Measurements from ENCODE around the gene ZNHIT2.

Gene ZNHIT2

GRCh38 chr11:65134240-65134951, 16.9 kb upstream of the ZNHIT2 start, which contains the start of gene SYVN1:
Gene SYVN1, minus strand, starts transcription at chr11:65134519. Its CDS starts 918 bp downstream, at chr11:65133601.
- peak; percentile 91 for DNase-seq

DNA sequence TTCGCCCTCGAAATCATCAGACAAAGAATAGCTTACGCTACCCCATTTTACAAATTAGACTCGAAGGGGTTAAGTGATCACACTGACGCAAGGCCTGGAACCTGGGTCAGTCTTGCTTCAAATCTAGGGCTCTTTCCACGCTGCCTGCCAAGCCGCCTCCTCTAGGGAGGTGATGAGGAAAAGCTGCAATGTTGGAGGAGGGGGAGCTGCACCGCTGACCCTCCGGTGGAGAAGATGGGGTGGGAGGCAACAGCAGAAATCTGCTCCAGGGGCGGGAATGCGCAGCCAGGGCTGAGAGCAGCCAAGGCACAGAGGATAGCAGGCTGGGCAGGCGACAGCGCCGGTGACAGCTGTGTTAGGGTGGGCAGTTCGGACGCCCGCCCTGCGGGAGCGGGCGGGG, 16.2 kb upstream of the ZNHIT2 start:
- no peak for DNase-seq

DNA sequence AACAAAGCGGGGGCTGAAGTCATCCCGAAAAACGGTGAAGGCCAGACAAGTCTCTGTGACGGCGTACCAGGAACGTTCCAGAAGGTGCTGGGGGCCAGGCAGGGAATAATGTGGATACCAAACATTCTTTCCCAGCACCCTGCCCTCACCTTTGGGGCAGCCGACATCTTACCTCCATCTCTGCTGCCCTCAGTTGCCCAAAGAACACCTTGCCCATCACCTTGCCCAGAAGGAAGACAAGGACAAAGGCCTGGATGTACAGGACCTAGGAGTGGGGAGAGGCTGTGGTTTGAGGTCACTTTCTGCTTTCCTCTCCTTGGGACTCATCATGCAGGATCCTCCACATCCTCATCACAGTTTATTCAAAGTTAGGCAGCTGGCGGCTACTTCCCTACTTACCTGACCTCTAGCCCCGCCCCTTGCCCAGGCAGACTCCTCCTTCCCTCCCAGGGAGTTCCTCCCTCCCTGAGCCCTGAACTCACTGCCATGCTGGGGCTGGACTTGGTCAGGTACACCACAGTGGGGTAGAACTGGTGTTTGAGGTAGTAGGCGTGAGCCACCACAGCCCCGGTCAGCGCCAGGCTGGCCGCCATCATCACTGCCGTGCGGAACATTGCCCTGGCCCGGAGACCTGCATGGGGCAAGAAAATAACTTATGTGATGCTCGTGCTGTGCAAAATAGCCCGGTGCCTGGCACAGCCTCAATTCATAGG, 15.6 kb upstream of the ZNHIT2 start:
- DNase-seq: no peak

DNA sequence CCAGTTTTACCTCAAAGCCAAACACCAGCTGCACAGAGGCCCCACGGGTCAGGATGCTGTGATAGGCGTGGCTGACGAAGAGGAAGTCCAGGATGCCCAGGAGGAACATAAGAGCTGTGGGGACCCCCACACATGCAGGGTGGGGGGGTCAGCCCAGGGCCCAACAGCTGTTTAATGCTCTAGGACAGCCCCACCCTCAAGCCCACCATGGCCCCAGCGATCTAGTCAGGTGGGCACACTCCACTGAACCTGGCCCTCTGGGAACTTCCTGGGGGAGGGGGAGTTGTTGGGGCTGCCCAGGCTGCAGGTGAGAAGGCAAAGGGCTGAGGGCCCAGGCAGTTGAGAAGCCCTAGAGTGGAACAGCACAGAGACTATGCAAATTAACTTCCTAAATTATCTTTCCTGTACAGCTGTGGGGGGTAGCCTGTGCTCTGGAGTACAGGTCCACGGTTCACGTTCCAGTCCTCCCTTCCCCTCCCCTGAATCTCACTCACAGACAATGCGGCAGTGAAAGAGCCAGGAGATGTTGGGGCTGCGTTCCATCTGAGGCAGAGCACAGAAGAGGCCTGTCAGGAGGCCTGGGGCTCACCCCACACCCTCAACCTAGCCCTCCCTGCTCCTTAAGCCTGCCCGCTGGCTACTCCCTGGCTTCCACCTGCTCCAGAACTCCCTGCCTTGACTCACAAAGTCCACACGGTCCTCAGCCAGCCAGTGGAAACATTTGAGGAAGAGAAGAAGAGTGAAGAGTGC, 14.9 kb upstream of the ZNHIT2 start:
- DNase-seq: no peak

GRCh38 chr11:65131895-65132237, 14.4 kb upstream of the ZNHIT2 start:
- no peak for DNase-seq

GRCh38 chr11:65131417-65131776, 13.9 kb upstream of the ZNHIT2 start:
- no peak for DNase-seq

DNA sequence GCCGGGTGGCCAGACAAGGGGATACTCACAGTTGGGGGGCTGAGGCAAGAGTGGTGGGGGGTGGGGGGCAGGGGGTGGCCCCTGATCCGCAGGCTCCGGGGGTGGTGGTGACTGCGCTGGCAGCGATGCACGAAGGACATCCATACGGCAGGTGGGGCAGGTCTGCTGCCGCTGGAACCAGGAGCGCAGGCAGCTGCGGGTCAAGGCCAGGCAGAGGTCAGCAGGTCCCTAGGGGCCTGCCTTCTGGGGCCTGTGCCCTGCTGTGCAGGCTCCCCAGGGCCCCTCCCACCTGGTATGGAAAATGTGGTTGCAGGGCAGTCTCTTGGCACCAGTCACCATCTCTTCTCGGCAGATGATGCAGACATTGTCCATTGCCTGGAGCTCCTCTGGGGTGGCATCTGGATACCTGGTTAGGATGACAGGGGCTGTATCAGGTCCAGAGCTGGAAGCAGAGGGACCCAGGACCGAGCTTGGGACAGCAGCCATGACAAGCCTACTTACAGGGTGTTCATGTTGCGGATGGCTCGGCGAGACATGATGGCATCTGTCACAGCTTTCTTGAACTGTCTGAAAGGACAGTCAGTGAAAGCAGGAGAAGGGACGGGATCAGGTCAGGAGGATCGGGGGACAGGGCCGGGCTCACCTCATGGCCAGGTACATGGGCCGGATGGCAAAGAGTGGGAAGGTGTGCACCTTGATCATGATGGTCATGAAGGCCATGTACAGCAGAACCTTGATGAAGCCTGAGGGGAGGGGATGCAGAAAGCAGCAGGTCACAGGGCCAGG, 13.3 kb upstream of the ZNHIT2 start:
- no peak for DNase-seq

DNA sequence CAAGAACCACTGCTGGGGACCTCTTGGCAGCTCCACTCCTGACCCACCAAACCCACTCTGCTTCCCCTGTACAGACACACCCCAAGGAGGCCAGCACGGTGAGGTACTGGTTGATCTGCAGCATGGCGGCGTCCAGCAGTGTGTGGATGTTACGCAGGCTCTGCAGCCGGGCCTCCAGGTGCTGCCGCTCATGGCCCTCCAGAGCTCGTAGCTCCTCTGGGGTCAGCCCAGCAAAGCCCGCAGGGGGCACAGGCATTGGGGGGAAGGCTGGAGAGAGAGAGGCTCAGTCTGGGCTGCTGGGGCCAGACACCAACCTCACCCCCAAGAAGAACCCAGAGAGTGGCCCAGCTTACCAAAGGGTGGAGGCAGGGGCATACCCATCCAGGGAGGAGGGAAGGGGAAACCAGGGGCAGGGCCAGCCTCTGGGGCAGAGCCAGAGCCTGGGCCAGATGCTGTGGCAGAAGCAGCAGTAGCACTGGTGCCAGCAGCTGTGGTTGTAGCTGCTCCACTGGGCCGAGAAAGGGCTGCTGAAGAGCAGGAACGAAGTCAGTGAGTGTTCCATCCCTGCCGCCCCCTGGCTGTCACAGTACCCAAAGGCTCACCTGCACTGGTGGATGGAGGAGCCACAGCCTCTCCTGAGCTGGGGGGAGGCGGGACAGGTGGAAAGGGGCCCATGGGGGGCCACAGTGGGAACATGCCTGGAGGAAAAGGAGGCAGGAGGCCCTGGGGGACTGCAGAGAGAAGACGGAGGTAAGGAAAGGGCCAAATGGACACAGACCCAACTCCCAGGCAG, 12.3 kb upstream of the ZNHIT2 start:
- DNase-seq: no peak

DNA sequence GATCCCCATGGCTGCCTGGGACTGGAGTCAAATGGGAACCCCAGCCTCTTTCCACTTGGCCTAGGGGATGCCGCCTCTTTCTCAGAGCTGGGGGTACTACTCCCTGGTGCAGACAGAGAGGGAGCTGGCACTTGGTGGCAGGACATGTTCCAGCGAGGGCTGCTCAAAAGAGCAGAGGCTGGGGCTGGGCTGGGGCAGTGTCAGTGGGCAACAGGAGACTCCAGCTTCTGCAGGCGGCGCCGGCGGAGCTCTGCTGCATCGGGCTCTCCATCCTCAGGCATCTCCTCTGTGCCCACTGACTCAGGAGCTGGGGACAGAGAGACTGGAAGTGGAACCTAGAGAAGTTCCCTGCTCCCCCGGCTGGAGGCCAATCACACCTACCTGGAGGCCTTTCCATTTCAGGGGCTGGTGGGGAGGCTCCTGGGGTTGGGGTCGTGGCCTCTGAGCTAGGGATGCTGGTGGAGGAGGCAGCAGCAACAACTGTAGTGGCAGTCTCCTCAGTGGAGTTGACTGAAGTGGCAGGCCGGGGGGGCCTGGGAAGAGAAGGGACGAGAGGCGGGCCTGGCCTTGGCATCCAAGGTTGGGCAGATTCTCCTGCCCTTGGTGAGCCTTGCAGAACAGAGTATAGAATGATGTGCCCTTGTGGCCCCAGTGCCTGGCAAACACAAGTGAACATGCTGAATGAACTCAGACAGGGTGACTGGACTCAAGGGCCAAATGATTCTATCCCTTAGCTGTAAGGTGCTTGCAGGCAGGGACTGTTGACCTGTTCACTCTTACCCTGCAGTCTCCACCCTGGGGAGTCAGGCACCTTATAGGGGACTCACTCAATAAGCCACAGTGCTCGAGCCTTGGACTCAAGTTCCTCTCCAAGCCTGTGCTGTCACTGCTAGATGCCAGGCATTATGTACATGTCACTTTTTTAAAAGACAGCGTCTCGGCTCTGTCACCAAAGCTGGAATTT, 11.0 kb upstream of the ZNHIT2 start:
- no peak for DNase-seq

GRCh38 chr11:65127473-65128181, 10.1 kb upstream of the ZNHIT2 start:
- no peak for DNase-seq

DNA sequence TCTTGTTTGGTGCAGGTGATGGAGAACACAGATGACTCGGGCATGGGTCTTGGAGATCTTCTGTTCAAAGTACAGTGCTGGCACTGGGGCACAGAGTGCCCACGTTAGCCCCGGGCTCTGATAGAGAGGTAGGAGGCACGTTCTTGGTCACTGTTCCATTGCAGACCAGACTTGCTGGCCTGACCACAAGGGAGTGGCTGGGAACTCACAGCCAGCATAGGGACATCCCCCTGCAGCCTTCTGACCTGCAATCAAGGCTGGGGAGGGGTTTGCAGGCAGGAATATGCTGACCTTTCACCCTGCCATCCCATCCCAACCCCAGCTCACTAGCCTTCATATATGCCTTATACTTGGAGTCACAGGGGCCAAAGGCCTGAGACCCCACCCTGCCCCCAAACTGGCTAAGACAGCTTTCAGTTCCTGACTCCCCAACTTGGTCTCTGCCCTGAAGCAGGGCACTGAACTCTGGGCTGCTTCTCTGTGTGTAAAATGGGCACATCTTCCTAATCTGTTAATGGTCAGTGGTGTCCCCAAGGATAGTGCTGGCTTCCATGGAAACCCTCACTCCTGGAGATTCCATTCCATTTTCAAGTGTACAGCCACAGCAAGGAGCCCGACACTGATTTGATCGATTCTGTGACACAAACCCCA, 9.2 kb upstream of the ZNHIT2 start:
- DNase-seq: no peak

GRCh38 chr11:65125197-65126056, 7.9 kb upstream of the ZNHIT2 start:
- no peak for DNase-seq

DNA sequence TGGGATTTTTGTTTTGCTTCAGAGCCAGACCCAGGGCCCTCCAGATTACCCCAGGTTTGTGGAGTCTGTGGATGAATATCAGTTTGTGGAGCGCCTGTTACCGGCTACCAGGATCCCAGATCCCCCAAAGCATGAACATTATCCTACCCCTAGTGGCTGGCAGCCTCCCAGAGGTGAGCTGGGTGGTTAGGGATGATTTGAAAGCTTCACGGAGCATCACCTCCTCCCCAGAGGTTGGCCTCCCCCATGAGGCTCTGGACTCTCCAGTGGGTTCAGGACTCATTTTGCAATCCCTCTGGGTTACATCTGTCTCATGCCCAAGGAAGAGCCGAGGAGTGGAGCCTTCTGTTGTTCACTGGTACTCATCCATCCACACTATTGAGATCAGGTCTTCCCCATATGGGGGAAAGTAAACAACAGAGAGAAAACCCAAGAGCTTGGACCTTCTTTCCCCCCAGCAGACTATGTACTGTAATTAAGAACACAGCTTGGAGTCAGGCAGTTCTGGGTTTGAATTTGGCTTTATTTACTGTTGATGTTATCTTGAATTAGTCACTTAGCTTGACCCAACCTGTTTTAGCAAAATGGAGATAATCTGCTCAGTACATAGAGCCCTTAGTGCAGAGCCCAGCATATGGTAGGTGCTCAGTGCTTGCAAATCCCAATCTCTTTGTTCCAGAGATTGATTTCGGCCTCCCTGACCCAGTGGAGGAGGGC, 7.1 kb upstream of the ZNHIT2 start:
- DNase-seq: no peak

- DNase-seq: peak; percentile 96
Observed at GRCh38 chr11:65121865-65122696, 4.6 kb upstream of the ZNHIT2 start, which contains the start of the genes FAU and MRPL49. Gene FAU, minus strand, starts transcription at chr11:65122134. Its CDS starts 321 bp downstream, at chr11:65121813. Gene MRPL49, plus strand, starts transcription at chr11:65122321. Its CDS starts 26 bp downstream, at chr11:65122347.

DNA sequence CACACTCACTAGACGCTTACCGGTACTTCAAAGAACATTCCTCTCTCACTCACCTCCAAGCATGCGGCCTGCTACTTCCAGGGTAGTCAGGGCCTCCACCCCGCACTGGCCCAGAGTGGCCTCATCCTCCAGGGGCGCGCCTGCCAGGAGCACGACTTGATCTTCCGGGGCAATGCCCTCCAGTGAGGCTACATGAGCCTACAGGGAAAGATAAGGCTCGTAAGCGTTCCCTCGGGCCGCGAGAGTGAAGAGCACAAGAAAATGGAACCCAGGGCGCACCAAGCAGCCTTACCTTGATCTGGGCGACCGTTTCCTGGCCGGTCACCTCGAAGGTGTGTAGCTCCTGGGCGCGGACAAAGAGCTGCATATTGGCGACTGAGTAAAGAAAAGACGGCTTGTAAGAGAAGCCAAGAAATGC, 4.0 kb upstream of the ZNHIT2 start:
- no peak for DNase-seq

- no peak for DNase-seq
Observed at GRCh38 chr11:65120831-65121230, 3.3 kb upstream of the ZNHIT2 start.

DNA sequence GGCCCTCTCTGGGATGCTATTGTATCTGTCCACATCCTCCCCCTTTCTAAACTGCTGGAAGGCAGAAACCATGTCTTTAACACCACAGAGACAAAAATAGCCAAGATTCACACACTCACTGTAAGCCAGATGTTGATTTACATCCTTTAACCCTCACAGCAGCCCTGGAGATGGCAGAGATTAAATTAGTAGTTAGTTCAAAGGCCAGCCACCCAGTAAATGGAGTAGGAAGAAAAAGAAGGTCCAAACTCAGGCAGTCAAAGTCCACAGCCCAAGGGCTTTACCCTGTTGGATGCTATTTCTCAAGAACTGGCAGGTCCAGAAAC, 2.1 kb upstream of the ZNHIT2 start:
- DNase-seq: no peak

Data from fibroblast of skin of back (primary cell).